Ureter (tissue), 1 donor: Measurements from ENCODE around the gene TWNK. TPM values are rescaled to one million over a fixed set of nuclear protein-coding genes. Genes with fewer than 3 reads are reported as not detected.

Source experiments
- DNase-seq: peaks from one replicate; pipeline ENCODE4 v3.0.0-alpha.2; 2020; ENCODE audit warnings: low spot score
- total RNA-seq: library from RNA; stranded (reverse); gene quantifications from one replicate; pipeline ENCODE4 v1.2.4, GENCODE V29; 2023
- donor health status: DM: yes; HTN: yes; CAD: no.

The TWNK gene
- total RNA-seq = 13.7 TPM

DNA sequence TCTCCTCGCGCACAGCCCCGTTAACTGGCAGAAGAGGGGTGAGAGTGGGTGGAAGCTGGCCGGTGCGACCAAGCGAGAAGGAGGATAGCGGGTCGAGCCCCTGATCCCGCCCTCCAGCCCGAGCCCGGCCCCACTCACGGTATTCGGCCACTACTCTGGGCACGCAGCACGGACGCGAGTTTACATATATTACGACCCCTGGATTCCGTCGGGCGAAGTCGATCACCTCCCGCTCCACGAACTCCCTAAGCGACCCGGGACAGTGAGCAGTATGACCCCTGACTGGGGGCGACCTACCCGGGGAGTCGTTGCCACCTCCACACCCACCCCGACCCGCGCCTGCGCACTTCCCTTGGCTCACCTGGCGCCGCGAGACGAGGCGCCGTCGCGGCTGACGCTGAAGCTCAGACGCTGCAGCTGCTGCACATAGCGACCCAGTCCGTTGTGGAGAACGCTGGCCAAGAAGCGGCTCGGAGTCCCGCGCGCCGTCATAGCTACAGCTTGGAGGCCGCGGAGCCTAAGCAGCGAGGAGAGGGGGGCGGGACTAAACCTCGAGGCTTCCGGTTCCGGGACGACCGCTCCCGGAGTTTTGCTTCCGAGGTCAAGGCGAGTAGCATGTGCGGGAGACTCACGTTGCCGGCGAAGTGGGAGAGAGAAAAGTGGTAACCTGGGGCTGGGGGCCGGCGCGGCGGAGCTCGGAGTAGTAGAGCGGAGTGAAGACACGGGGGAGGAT, at the start of gene TWNK, which contains the start of gene MRPL43:
Gene TWNK, plus strand, starts transcription at position 592 of the 733 bp plus-strand sequence. CDS start 668 bp downstream, outside the sequence.
Gene MRPL43, minus strand, starts transcription at position 546 of the 733 bp plus-strand sequence. Its CDS starts 54 bp downstream, at position 492.
- peak; percentile 87 for DNase-seq

DNA sequence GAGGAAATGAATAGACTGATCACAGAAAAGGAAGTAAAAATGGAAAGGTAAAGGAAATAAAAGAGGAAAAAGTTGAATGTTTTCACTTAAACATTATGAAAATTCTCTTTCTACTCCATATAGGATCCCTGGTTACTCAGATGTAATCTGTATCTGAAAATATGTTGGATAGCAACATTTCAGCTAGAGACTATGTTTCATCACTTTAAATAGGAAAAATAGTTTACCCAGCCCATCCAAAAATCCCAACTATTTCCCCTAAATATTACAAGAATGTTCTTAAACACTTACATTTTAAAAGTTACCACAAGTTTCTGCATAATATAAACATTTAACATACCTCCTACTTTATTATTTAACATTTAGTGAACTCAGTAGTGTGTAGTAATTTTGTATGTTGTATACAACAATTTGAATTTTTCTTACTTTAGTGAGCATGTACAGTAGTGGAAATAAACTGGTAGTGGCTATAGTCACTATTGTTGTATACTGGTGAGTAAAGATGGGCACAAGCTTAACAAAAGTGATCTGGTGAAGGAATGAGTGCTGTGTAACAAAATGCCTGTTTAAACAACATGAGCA, 47.5 kb upstream of the TWNK start:
- DNase-seq = no peak

DNA sequence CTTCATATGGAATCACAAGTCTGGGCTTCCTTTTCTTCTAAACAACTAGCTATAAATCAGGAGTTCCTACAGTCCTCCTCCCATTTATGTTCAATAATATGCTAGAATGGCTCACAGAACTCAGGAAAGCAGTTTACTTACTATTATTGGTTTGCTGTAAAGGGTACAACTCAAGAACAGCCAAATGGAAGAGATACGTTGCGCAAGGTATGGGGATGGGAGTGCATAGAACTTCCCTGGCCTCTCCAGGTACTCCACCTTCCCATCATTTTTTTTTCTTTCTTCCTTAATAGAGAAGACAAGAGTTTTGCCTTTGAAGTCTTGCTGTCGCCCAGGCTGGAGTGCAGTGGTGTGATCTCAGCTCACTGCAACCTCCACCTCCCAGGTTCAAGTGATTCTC, 45.1 kb upstream of the TWNK start:
- DNase-seq = no peak

DNA sequence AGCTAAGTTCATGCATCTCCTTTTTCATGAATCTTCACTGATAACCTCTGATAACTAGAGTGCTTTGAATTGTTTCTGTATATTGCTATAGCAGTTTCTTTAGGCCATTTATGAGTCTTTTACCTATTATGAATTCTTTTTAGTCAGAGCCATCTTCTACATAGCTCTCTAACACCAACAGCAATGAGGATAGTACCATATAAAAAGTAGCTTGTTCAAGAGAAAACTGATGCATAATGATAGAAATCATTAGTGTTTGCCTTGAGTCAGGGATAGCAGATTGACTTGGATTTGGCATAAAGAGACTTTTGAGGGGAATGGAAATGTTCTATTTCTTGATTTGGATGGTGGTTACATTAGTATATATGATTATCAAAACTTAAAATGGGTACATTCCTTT, 43.8 kb upstream of the TWNK start:
- no peak for DNase-seq

DNA sequence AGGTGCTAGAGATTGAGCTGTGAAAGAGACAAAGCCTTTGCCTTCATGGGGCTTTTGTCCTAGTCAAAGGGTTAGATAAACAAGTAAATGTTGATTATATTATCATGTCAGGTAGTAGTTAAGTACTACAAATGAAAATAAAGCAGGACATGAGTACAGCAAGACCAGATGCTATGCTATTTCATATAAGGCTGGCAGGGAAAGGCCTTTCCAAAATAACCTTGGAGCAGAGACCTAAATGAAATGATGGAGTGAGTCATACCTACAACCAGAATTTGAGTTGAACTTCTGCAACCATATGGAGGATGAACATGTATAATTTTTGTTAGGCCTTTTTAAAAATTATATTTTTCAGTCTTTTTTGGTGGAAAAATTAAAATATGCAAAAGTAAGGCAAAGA, 41.6 kb upstream of the TWNK start:
- DNase-seq = no peak

DNA sequence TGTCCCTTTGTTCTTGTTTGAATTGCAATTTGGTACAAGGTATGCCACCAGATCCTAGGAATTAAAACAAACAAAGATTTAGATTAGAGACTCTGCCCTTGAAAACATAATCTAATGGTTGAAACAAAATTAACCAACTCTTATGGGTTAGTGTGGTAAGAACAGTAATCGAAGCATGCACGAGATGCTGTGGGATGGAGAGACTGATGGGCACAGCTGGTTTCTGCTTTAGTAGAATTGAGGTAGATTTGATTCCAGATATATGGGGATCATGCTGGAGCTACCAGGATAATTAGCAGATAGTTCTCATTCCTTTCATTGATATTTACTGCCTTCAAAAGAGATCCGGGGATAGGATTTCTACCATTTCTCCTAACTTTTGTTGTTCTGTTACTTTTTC, 38.4 kb upstream of the TWNK start:
- DNase-seq = no peak

DNA sequence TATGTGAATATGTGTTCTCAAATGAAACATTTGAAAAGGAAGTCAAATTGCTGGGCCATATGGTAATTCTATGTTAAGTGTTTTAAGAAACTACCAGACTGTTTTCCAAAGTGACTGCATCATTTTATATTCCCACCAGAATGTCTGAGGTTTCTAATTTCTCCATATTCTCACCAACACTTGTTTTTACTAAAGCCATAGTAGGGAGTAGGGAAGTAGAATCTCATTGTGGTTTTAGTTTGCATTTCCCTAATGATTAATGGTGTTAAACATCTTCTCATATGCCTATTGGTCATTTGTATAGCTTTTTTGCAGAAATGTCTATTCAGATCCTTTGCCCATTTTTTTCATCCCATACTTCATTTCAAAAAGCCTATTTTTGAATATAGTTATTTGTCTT, 27.1 kb upstream of the TWNK start:
- no peak for DNase-seq

DNA sequence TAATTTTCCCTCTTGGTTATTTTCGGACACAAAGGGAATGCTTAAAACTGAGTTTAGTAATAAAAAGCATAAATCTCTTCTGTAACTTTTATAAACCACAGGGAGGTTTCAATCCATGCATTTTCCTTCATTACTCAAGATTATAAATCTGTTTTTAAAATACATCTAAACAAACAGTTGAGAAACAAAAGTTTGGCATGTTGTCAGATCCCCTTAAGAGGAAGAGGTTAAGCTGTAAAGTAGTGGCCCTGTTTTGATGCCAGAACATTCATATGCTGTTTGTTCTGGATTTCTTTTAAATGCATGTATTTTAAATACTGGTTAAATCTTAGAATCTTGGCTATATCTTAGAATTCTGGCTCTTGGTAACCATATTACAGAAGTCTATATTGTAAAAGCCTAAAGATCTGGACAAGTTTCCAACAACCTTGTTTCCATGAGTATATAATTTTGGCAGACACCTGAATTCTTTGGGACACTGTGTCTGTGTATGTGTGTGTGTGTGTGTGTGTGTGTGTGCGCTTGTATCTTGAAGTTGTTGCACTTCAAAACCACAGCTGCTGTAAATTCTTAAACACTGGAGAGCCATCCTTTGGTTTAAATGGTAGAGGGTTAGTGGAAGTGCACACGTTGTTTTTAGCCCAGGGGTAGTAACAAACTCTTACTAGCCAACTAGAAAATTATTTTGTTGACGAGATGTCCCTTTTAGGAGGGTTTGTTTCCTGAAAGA, 24.8 kb upstream of the TWNK start:
- no peak for DNase-seq

DNA sequence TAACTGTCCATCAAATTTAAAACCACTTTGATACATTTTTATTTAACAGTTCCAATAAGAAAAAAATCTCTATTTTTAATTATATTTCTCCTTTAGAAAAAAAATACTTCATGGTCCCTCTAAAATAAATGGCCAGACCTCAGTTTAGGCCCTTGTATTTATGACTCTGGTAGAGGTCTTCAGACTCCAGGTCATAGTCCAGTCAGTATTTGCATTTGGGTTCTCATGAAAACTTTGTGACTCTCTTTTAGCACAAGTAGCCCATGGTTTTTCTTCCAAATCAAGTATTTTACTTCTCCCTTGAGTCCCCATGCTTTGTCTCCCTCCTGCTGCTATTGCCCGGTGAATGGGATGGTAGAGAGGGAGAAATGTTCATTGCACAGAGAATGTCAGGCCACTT, 23.5 kb upstream of the TWNK start:
- DNase-seq = no peak

DNA sequence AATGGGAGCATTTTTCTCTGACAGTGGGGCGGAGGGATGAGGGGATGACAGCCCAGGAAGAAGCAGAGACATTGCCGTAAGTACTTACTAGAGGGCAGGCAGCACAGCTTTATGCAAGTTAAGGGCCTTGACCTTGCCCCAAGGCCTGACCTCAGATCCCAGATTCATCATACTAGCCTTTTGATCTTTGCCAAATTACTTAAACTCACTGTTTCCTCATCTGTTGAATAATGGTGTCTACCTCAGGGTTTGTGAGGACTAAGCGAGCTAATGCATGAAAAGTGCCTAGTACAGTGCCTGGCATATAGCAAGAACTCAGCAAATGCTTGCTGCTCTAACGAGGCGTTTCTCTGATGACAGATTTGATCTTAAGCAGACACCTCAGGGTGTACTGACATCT, 21.5 kb upstream of the TWNK start:
- no peak for DNase-seq

DNA sequence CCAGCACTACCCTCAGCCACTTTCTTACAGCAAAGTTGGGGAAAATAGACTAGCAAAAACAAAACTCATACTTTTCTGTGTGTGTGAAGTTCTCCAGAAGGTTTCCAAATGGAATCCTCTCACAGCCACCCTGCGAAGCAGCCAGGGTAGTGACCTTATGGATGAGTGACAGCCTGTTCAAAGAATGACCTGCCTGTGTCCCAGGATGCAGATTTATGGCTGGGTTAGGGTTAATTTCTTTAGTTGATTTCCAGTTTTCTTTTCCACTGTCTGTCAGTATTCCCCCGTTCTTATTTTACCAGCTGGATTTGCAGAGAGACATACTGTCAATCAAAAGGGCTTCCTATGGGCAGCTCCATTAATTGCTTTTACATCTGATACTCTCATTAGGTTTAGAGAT, 20.5 kb upstream of the TWNK start:
- DNase-seq = no peak

DNA sequence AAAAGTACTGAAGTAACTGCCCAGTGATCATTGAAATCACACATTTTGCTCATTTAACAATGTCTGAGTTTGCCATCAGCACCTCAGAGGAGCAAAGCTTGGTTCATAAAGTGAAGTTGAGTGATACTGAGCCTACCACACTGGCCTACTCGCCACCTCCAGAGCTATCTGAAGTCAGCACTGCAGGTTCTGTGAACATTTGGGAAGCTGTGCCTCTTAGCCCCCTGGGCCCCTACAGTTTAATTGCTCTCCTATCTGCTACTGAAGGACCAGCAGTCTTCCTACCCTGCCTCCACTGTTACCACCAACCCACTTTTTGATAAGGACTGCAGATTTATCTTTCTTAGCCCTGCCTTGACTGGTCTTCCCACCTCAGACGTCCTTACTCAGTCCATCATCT, 20.0 kb upstream of the TWNK start:
- no peak for DNase-seq

DNA sequence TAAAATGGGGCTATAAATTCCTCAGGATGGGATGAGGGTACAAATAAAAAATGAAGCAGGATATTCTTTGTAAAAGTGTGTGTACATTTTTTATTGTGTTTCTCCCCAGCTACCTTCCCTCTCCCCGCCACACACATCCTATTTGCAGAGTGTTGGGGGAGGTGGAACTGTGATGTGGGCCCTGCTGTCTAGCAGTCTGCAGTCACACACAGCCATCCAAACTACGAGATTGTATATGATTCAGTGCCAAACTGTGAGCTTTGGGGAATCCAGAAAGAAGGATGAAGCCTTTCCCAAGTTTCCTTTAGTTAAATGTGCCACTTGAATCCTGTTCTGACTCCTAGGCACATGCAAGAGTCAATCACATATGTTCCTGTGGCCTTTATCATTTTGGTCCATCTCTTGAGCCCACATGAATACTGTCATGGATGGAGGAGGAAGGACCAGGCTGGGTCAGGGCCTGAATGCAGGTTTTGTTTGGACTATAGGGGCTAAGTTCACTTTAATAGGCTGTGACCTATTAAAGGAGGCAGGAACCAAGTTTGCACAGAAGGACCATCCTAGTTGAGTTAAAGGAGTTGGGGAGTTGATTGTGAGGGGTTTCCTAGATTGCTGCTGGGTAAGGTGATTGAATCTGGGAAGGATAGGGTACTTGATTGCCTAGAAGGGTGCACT, 19.1 kb upstream of the TWNK start:
- DNase-seq = no peak

DNA sequence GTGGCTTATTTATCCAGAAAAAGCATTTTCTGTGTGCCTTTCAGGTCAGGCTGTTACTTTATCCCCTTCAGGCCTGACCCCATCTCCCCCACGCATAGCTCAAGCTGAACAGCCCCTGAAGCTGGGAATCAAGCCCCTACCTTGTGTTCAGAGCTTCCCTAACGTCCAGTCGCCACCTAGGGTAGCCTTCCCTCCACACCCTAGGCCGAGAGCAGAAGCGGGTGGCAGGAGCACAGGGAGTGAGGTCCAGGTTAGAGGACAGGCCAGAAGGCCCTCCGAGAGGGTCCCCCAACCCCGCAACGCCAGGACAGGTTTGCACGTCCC, 18.5 kb upstream of the TWNK start:
- DNase-seq = no peak

DNA sequence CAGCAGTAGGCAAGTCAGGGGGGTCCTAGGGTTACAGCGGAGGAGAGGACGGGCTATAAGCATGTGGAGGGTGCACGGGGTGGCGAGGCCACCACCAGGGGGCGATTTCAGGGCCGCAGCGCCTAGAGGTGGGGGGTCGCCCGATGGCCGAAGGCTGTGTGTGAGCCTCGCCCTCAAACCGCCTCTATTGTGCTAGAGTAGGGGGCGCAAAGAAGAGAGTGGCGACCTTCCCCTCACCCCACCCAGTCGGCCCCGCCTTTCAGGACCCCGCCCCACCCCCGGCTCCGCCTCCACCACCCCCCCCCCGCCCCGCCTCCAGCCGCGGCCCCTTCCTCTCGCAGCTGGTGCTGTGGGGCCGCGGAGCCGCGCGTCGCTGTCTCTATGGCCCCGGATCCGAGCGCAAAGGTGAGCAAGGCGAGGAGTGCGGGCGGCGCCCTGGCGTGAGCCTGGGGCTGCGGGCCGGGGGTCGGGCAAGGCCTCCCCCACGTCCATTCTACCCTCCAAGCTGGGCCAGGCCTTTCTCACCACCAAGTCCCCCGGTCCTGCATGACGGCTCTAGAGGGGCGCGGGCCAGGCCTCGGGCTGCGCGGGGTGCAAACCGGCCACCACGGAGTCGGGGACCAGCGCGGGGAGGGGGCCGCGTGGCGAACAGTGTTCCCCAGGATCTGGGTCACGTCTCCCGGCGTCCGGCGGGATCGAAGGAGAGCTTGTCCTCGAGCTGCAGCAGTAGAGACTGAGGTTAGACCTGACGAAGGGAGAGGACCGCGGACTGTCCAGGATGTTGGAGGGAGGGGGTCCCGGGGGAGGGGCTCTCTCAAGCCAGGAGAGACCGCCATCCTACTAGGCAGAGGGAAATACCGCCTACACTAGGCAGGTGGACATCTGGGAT, 17.9 kb upstream of the TWNK start, which contains the start of gene SEMA4G:
Gene SEMA4G, plus strand, starts transcription at position 318 of the 889 bp plus-strand sequence. CDS start 3,409 bp downstream, outside the sequence.
- no peak for DNase-seq

DNA sequence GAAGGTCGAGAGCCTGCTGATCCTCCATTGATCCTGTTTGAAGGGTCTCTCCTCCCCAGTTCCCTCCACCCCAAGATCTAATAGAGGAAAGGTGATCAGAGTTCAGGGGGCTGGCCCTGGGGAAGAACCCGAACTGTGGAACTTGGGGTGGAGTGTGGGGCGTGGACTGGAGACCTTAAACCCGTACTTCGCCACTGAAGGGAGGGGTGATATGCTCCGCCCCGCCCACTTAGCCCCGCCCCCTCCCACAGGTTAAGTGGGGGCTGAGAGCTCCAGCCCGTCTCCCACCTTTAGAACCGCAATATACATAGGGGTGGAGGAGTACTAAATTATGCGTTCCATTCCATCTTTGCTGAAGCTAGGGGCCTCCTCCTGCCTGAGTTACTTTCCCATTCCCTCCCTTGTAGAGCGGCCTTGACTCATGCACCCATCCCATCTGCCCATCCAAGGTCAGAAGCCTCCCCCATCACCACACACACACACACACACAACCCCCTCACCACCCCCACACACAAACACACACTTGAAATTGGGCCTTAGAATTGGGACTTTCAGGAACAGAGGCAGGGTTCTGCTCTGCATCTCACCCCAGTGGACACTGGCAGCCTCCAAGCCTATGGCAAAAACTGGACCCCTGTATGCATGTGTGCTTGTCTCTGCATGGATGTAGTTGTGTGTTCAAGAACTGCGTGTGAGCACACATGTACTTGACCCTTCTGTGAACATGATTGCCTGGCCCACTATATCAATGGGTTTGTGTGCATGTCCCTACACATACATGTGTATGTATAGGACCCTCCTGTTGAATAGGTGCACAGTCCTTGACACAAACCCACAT, 17.0 kb upstream of the TWNK start:
- DNase-seq = no peak

DNA sequence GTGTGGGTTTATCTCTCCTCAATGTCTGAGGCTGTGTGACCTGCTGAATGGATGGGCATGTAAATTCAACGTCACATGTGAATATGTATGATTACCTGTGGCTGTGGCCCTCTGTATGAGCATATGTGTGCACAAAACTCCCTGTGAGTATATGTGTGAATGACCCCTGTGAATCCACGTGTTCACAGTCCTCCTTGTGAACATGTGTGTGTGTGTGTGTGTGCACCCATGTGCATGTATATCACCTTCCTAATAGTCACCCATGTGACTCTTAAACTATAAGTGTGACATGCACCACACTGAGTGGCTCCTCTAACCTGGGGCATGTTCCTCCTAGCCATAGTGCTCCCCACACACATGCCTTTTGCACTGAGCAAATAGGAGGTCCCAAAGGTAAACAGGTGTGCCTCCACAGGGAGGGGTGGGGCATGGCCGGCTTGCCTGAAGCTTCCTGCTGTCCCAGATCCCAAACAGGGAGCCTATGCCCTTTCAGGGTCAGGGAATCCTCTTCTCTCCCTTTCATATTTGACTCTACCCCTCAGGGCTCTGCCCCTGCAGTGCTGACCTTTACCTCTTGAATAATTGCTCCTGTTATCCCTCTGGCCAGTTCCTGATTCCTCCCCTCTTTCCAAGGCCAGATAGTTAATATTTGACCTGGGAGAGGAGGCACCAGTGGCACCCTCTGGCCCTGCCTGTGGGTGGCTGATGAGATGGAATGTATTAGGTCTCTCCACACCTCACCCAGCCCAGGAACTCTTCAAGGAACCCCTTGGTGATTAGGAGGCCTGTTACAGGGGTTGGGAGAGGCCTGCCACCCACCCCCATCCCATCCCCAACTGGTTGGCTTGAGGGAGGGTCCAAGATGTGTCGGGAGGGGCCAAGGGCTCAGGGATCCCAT, 16.2 kb upstream of the TWNK start:
- no peak for DNase-seq

DNA sequence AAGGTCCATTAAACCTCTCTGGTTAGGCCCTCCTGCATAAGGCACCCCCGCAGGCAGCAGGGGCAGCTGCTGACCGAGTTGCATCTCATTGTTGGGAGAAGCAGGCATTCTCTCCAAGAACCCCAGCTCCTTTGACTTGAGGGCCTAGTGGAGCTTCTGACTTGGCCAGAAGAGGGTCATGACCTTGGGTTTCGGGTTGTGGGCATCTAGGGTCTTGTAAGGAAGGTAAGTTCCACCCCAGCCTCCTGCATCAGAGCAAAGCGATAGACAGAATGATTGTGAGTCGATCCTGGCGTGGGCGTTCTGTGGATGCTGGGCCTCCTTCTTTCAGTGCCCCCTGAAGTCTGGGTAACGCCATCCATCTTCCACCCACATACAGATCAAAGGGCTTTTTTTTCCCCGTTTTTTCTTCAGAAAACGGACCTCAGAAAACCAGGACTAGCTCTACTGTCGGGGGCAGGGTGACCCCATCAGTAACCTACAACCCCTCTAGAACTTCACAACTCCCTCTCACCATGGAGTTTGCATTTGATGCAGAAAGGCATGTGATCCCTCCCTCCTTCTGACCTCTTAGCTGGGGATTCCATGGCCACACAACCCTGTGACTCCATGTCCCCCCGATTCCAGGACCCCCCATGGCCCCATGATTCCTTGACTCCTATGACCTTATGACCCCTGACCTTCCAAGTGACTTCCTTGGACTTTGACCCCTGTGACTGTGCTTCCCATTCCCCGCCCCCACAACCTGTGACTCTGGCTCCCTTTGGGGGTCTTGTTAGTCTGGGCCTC, 15.0 kb upstream of the TWNK start:
- DNase-seq = no peak
